ENCODE data around the gene S100A5. TPM values are rescaled to one million over a fixed set of nuclear protein-coding genes. Genes with fewer than 3 reads are reported as not detected.

S100A5 gene
- total and polyA plus RNA-seq, 2 of the 8 experiments (the other 6 are each of a cell fraction or from before 2014, with no cell fraction given) = not detected

DNA sequence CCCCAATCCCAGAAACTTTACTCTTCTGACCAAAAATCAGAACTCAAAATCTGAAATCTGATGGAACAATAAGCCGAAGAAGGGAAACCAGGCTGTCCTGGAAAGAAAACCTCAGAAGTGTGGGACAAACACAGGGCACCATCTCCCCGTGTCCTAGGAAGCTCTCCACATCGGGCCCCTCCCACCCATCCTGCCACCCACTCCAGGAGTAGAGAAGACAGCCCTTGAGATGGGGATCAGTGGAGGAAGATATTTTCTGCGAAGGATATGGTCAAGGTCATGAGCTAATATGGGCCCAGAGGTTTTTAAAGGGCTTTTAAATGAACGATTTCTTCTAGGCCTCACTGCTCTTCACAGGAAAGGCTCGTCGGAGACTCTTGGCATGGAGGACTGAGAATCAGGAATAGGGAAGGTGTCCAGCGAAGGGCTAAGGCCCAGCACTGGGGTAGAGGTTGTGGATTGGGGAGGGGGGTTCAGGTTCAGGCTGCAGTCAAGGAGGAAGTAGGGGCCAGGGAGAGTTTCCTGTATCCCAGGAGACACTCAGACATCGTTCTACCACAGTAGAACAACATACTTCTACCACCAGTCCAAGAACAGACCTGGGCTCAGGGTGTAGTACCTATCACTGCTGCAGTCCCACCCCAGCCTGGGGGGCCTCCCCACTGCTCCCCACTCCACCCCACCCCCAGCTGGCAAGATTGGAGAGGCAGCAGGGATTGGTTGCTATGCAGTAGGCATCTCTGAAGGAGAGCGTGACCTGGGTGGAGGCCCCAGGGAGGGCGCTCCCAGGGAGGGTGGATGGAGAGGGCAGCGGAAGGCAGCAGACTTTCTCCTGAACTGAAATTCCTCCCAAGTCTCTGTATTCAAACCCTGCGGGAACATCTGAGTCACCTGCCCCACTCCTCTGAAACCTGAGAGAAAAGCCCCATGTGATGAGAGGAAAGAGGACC lies 1.2 kb upstream of the S100A5 start (continued):
- TF ChIP-seq, protein P1, sequence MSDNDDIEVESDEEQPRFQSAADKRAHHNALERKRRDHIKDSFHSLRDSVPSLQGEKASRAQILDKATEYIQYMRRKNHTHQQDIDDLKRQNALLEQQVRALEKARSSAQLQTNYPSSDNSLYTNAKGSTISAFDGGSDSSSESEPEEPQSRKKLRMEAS (IDR thresholded peaks at IDR 0.05) = no peak
- no peak for TF ChIP-seq SAP30 (IDR thresholded peaks at IDR 0.05; ENCODE audit: insufficient read depth, insufficient replicate concordance, low read length)

All from H1 (cell line).